OCI-M2 (cell line): Measurements from ENCODE around the gene IPCEF1.

ENCODE experiments used
- DNase-seq: peaks from one replicate; lab custom pipeline; 2025; ENCODE audit not compliant: unreplicated experiment; lab: John Stamatoyannopoulos, UW

IPCEF1 gene

DNA sequence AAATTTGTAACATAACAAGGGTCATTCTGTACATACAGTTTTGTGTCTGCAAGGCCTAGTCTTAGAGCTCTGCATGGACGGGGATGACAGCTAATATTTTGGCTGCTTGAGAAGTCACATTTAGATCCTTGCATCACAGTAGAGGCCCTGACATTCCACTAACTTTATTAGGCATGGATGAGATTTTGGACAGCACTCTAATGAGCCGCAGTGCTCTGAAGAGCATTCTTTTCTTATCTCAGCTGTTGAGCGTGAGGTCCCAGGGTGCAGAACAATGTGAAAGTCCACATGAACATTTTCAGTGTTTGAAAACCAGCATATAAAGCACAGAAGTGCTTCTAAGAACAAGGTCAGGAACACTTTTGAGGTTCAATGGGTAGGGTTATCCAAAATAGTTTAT, 58.9 kb downstream of the IPCEF1 start:
- DNase-seq, result no peak

DNA sequence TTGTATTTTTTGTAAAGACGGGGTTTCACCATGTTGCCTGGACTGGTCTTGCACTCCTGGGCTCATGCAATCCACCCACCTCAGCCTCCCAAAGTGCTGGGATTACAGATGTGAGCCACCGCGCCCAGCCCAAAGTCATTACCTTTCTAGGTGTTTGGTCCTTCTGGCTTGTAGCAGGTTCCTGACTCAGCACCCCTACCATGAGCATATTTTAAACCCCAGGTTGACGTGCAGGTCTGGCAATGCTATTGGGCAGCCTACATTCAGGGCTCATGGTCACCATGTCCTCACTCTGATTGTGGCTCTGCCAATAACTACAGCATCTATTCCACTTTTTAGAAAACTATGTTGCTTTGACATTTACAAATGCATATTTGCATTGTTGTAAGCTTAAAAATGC, 59.4 kb downstream of the IPCEF1 start:
- DNase-seq, result no peak

DNA sequence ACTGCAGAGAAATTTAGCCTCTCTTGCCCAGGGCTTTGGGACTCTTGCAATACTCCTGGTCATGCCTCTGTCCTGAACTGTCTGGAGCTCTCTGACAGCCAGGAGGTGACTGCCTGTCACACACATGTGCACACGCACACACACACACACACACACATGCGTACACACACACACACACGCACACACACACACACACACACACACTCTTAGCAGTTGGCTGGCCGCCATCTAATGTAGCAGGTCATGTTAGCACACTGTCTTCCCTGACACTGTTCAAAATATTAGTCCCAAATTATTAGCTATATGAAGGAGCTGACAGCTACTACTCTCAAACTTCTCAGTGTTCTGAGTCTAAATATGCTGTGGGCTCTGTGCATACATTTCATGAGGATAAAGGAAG, 60.9 kb downstream of the IPCEF1 start:
- no peak for DNase-seq

DNA sequence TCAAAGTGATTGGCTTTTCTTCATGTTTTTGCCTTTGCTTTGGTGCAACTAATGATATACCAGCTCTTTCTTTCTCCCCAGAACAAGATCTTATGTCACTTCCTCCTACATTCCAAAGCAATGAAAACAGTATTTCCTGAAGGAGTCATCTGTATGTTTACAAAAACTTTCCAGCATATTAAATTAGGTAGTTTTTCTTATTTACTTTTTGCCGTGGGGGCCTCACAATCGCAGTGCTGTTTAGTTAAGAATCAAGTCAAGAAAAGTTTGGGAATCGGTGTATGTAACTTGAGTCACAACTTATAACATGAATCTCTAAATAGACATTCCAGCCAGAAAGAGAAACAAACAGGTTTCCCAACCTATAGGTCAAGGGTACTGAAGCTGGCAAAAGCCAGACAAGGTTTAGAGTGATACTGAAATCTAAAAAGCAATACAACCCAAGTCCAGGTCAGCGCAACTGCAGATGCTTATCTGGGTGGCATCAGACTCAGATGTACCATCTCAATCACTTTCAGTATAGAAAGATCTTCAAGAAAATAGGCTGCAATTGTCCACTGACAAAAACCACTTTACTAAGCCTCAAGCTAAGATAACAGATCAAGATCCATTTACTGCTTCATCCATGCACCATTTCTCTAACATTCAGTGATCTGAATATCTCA, 63.6 kb downstream of the IPCEF1 start:
- DNase-seq, result no peak

DNA sequence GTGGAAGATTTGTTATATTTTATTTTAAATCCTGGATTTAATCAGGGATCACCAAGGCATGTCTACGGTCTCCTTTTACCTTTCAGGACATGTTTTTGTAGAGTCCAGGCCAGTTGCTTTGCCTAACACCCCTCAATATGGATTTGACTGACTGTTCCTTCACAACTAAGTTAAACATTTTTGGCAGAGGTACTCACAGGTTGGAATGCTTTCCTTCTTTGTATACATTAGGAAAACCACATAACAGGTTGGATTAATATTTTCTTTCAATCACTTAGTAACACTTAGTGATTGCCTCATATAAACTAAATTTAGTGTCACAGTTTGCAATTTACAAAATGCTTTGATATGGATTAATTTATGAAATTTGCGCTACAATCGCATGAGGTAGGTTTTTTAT, 64.5 kb downstream of the IPCEF1 start:
- no peak for DNase-seq

DNA sequence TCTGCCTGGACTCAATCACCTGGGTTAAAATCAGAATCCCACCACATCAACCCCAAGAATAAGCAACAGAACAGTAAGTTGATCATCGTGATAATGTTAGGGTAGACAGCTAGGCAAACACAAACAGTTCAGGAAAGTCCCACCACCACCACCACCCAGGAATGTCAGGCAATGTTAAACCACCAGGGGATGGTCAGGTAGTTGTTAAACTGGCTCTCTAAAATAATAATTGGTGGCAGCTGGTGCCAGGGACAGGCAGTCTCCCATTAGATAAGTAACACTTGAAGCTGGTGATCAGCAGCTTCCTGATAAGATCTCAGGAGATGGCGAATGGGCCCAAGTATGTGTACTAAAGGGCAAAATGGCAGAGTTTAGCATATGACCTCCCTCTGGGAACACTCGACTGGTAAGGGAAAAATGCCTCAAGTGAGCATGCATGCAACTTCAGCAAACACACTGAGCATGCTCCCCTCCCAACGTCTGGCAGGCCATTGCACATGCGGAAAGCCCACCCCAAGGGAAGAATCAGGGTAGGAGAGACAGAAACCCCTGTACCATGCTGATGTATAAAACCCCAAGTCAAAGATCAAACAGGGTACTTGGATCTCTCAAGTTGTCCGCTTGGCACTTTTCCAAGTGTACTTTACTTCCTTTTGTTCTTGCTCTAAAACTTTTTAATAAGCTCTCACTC, 66.6 kb downstream of the IPCEF1 start:
- no peak for DNase-seq

DNA sequence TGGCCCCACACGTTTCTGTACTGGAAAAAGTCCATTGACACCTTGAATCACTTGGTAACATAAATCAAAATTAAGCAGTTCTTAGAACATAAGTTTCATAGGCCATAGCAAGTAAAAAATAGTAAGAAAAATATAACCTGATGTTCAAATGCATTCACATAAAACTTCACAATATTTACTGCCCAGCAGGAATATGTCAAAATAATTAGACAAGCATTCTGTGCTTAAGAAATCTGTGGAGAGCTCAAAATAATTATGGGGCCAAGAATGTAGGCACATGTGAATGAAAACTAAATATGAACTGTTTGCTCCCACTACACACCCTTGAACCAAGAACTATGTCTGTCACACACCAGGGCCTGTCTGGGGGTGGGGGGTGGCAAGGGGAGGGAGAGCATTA, 70.8 kb downstream of the IPCEF1 start:
- DNase-seq, result no peak

DNA sequence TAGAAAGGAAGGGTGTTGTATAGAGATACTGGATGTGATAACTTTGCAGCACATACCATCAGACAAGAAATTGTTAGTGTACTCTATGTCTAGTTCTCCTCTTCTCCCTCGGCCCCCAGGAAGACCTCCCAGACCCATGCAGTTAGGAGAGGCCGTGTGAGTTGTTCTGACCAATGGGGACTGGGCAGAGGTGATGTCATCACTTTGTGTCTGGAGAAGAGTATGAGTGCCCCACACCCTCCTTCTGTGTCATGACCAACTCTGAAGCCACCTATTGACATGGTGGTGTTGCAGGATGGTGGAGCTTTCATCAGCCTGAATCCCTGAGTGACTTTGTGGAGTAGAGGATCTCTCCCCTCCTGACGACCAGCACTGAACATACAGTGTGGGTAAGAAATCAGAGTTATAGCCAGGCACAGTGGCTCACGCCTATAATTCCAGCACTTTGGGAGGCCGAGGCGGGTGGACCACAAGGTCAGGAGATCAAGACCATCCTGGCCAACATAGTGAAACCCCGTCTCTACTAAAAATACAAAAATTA, 72.2 kb downstream of the IPCEF1 start:
- DNase-seq, result no peak

DNA sequence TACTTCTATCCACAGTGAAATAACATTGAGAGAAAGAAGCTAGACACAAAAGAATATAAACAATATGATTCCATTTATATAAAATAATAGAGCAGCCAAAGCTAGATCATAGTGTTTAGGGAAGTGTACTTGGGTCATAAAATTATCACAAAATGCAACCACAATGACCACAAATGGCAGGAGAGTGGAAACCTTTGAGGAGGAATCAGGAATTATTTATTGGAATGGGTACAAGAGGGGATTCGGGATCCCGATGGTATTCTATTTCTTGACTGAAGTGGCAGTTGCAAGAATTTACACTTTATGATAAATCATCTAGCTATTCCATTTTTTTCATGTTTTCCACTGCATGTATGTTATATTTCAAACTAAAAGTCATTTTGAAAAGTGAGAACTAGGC, 76.1 kb downstream of the IPCEF1 start:
- no peak for DNase-seq

DNA sequence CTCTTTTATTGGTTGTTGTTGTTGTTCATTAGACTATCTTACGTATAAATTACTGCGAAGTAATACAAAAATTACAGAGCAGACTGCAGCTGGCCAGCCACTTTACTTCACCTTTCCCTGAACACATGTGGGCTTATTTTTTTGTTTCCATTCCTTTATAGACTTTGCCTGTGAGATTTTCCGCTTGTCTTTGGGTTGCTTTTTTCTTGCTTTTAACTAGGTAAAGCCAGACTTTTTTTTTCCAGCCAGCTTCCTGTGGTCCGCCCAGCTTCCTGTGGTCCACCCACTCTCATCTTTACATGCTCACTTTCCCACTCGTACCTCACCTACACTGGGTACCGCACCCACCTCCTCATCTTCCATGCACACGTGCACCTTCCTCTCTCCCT, 79.0 kb downstream of the IPCEF1 start:
- no peak for DNase-seq

DNA sequence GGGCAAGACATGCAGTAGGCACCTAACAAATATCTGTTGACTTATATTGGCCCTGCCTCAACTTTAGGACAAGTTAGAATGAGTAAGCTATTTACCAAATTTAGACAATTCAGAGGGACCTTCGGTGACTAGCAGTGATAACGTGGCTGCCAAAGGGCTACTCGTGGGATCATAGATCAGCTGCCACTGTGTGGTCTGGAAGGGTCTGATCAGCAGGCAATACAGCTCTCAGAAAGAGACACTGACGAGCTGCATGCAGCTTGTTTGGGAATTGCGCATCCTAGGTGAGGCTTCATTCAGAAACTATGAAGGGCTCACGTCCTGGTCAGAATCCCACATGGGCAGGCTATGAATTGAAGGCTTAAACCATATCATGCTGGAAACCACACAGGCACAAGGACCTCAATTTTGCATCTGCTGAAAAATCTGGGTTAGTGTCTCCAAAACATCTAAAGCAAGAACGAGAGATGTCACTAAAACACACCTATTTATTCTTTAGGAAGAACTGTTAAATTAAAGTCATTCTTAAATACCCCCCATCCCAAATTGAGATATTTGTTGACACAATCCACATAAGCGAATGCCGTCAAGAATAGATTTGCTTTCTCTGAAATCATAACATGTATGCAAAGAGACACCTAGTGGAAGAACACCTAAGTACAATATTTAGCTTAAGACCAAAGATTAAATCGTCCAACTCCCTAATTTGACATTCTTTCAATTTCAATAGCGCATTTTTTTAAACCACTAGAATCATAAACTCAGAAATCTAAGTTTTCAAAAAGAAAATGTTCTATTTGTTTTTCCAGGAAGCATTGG, 79.6 kb downstream of the IPCEF1 start:
- DNase-seq, result no peak

DNA sequence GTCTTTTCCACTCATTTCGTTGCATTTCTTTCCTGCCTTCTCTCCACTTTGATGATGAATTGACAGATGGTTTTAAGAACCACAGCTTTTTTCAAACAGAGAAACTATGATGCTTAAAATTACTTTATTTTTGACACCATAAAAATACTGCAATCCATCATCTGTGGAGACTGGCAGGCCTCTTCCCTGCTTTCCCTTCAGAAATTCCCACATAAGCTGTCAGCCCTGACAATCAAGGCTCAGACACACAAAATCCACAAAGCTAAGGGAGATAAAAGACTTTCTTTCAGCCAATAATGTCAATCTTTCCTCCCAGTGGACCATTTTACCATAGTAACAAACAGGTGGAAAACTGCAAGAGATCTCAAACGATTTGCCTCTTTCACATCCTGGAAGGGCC, 82.4 kb downstream of the IPCEF1 start:
- DNase-seq, result no peak

DNA sequence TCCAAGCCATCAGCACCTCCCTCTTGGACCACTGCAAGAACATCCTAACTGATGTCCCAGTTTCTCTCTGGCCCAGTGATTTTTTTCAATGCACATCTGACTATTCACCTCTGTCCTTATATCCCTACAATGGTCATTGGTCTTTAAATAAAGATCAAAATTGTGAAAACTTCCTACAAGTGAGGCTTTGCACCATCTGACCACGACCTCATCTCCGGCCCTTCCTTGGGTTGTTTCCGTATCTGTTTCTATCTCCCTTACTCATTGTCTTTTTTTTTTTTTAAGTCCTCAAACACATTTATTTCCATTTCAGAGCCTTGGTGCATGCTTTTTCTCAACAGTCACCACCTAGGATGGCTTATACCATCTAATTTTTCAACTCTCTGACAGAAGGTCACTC, 88.1 kb downstream of the IPCEF1 start:
- no peak for DNase-seq

DNA sequence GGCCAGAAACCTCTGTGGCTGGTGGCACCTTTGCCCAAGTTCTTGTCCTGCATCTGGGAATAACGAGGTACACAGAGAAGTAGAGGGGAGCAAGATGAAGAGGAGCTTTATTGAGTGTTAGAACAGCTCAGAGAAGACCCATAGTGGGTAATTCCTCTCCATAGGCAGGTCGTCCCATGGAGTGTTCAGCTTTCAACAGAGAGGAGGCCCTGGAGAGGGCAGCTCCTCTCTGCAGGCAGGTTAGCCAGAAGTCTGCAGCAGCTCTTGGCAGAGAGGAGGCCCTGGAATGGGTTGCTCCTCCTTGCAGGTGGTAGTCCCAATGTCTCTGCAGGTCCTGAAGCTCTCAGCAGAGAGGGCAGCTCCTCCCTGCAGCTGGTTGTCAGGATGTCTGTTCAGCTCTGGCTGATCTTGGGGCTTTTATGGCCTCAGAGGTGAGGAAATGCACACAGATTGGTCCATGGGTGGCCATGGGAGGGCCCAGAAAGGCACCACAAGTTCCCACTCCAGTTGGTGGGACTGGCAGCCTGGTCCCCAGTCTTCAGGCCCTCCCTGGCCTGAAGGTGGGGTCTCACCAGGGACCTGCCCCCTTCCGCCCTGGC, 89.0 kb downstream of the IPCEF1 start:
- no peak for DNase-seq

DNA sequence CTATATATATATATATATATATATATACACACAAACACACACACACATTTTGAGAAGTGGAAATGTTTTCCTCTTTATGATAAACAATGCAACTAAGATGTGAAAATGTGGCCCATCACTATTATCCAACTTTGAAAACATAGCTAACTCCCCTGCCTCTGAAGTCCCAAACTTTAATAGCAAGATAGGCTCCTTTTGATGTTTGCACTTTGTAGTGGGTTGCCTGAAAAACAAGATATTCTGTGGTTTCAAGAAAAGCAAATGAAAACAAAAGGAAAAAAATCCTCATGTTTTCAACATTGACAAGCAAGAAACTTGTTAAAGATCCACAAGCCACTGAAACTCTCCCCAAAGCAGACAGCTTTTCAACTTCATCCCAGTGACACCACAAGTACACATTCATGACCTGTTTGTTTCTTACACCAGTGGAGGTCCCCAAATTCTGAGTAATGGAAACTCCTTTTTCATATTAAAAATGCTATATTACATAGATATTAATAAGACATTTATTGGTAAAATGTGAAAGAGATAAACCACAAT, 90.0 kb downstream of the IPCEF1 start:
- DNase-seq, result no peak

DNA sequence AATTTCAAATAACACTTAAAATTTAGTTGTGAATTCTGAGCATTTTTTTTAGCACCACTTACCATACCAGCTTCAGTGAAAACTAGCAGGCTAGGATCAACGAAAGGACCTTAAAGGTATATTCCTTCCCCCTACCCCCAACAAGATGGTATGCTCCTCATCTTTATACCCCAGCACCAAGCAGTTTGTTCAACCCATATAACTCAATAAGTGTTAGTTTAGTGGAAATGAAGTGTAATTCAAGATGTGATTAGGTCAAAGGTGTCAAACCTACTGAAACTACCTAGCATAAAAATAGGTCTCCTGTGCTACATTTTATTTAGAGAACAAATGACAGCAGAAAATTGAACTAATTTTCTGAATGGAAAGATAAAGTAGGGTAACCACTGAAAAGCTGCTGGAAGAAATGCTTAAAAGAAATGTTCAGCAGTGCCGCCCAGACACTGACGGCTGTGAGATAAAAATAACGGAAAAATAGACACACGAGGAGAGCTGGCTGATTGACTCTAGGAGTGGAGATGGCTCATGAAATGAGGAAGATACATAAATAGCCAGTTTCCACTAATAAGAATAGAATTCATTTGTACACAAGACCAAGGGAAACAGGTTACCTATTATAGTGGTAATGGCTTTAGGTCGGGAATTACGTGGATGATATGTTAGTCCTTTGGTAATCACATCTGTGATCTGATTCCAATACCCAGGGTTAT, 94.8 kb downstream of the IPCEF1 start:
- no peak for DNase-seq

DNA sequence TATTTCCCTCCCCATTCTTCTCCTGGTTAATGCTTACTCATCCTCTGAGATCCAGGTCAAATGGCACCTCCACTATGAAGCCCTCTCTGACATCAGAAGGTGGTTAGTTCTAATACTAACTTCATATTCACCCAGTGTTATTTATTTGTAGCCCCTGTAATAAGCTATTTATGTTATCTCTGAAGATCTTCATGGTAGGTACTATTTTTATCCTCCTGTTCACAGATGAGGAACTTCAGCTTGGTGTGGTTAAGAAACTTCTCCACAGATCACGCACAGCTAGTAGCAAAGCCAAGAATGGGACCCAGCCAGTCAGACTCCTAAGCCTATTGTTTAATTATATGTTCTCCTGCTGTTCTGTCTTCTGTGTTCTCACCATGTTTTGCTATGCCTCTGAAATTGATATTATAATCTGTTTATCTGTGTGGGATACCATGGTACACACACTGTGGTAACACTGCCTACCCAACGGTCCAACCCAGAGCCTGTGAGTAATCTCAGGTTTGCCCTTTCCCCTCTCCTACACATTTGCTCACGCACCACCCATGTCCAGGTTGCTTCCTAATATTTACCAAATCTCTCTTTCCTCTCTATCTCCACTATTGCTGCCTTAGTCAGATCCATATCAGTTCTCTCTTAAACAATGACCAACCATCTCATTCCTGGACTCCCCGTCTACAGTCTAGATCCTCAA, 98.4 kb downstream of the IPCEF1 start:
- no peak for DNase-seq

DNA sequence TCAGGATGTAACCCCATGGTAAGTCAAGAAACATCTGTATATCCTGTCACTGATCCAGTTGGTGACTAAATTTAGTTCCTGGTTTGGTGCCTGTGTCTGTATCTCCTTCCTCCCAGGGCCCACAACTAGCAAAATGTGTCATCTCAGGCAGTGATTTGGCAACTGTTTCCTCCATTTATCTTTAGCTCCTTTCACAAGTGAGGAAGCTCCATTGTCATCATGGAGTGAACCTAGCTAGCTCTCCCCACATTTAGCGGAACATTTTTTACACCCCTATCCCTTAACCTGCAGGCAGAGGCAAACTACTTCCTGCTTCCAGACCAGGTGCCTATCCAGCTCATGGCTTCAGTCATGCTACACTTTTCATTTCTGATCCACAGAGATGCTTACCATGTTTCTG, 99.5 kb downstream of the IPCEF1 start:
- no peak for DNase-seq

DNA sequence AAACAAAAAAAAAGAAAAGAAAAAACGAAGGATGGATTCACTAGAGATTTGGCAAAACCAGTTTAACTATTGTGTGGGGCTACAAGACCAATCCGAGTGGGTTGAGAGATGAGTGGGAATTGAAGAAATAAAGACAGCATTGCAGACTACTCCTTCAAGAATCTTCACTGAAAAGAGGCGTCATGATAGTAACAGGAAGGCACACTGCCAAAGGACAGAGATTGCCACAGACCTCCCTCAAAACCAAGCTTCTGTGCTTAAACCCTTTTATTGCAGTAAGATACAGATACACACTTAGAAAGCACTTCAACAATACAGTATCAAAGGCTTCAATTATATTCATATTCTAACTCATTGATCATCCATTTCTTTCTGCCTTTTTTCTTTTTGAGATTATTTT, 103.9 kb downstream of the IPCEF1 start:
- no peak for DNase-seq

DNA sequence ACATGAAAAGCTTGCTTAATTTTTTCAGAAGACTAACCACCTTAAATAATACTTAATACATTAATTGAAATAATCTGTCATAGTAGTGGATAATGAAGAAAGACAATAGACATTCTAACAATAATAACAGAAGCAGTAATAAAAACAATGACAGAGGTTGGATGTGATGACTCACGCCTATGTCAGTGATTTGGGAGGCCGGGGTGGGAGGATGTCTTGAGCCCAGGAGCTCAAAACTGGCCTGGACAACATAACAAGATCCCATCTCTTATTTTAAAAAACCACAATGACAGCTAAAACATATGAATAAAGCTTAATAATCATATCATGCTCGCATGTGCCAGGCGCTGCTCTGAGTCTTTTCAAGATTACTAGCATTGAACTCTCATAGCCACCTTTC, 105.5 kb downstream of the IPCEF1 start:
- no peak for DNase-seq
